Measurements from ENCODE around the gene ZBTB7C. TPM values are rescaled to one million over a fixed set of nuclear protein-coding genes. Genes with fewer than 3 reads are reported as not detected.

Gene ZBTB7C
- total and polyA plus RNA-seq, 4 donors: 0.19 to 1.1 (median 0.45) TPM

GRCh38 chr18:48183613-48184012 is 225.6 kb downstream of the ZBTB7C start (continued):
- TF ChIP-seq REST (IDR thresholded peaks at IDR 0.05) (no peak), HNF4A (conservative IDR thresholded peaks at IDR 0.05) (no peak), YY1 (IDR thresholded peaks at IDR 0.05) (no peak)

- TF ChIP-seq ZBTB33 (IDR thresholded peaks at IDR 0.05) (no peak), RAD21 (IDR thresholded peaks at IDR 0.05) (no peak), REST (IDR thresholded peaks at IDR 0.05) (no peak), NR2F2 (IDR thresholded peaks at IDR 0.05) (no peak), RXRA (IDR thresholded peaks at IDR 0.05) (no peak), YY1 (IDR thresholded peaks at IDR 0.05) (no peak), MAX (IDR thresholded peaks at IDR 0.05) (no peak), HNF4G (IDR thresholded peaks at IDR 0.05) (no peak), JUND (IDR thresholded peaks at IDR 0.05) (no peak), CTCF (IDR thresholded peaks at IDR 0.05; ENCODE audit: low read depth, low read length, missing input control) (no peak), HNF4A (conservative IDR thresholded peaks at IDR 0.05) (no peak), EGR1 (IDR thresholded peaks at IDR 0.05; ENCODE audit: low read depth in 2 of 2) (no peak), TAF1 (conservative IDR thresholded peaks at IDR 0.05) (no peak), FOXA2 (IDR thresholded peaks at IDR 0.05) (no peak), FOXA1 (IDR thresholded peaks at IDR 0.05) (no peak), ATF3 (IDR thresholded peaks at IDR 0.05) (no peak), GABPA (IDR thresholded peaks at IDR 0.05 in 1 of 2, conservative IDR thresholded peaks at IDR 0.05 in 1 of 2) (no peak), SP1 (IDR thresholded peaks at IDR 0.05) (no peak)
- Histone ChIP-seq H3K4me3 (ENCODE audit: low read depth in 1 of 3, low read length in 3 of 3) (no peak overlapping the region), H3K9me3 (ENCODE audit: control insufficient read depth in 4 of 4, low read length in 3 of 4) (no peaks in the 10 kb centered on the region), H3K36me3 (ENCODE audit: control insufficient read depth in 4 of 4, insufficient read depth in 3 of 4, low read depth in 1 of 4, low read length in 3 of 4) (no peaks in the 10 kb centered on the region), H3K27me3 (ENCODE audit: control insufficient read depth in 4 of 4, insufficient read depth in 4 of 4, low read length in 3 of 4) (no peaks in the 10 kb centered on the region), H3K27ac (ENCODE audit: low read depth in 1 of 2, low read length in 2 of 2) (no peak overlapping the region), H3K4me1 (ENCODE audit: control insufficient read depth in 4 of 4, insufficient read depth in 4 of 4, low read length in 3 of 4) (peaks cover 0 to 6% (median 2%) of the 10 kb centered on the region in 4 donors), H3K9ac (ENCODE audit: low read depth in 1 of 2, low read length in 2 of 2) (no peak overlapping the region)
- 94% methylated on average over 3 of the region's 3 CpGs for WGBS
- DNase-seq (ENCODE audit: low spot score): no peak
These were observed 226.4 kb downstream of the ZBTB7C start for GRCh38 chr18:48182779-48183178.

Measured in liver (tissue), 9 donors.